GM12878 (cell line): Measurements from ENCODE around the gene DNAJC12. TPM values are rescaled to one million over a fixed set of nuclear protein-coding genes. Genes with fewer than 3 reads are reported as not detected.

ENCODE experiments used
- BCL11A ChIP-seq: IDR thresholded peaks from 2 replicates; pipeline ENCODE4 v1.6.1; 2011; ENCODE audit warnings: low read depth, low read length
- BMI1 ChIP-seq: fragments of 450-650 bp; IDR thresholded peaks from 2 replicates; pipeline ENCODE4 v1.6.1; 2016; ENCODE audit warnings: mild to moderate bottlenecking, moderate library complexity, borderline replicate concordance
- FOS ChIP-seq: IDR thresholded peaks from 3 replicates; pipeline ENCODE4 v1.6.1; 2011; ENCODE audit warnings: borderline replicate concordance; ENCODE audit not compliant: insufficient read length; ENCODE audit errors: extremely low read depth
- FOXM1 ChIP-seq: IDR thresholded peaks from 2 replicates; pipeline ENCODE4 v1.6.1; 2012; ENCODE audit warnings: low read depth, mild to moderate bottlenecking, inconsistent platforms, low read length, moderate library complexity
- KDM1A ChIP-seq: fragments of 200-600 bp; sonication (generic); IDR thresholded peaks from 2 replicates; pipeline ENCODE4 v1.6.1; 2016; ENCODE audit warnings: borderline replicate concordance
- NBN ChIP-seq: fragments of 450-650 bp; IDR thresholded peaks from 2 replicates; pipeline ENCODE4 v1.6.1; 2016
- NR2C1 ChIP-seq: fragments of 450-650 bp; IDR thresholded peaks from 2 replicates; pipeline ENCODE4 v1.6.1; 2017; ENCODE audit warnings: antibody characterized with exemption, mild to moderate bottlenecking, moderate library complexity
- POLR2AphosphoS2 ChIP-seq: IDR thresholded peaks from 2 replicates; pipeline ENCODE4 v1.6.1; 2011; ENCODE audit warnings: low read depth, mild to moderate bottlenecking, low read length, improper control_type of control experiment, moderate library complexity
- POU2F2 ChIP-seq: IDR thresholded peaks from 3 replicates; pipeline ENCODE4 v1.6.1; 2011; ENCODE audit warnings: low read depth, mild to moderate bottlenecking, low read length, borderline replicate concordance
- RBBP5 ChIP-seq: fragments of 200-600 bp; sonication (generic); conservative IDR thresholded peaks from 2 replicates; pipeline ENCODE4 v1.6.1; 2016
- RUNX3 ChIP-seq: IDR thresholded peaks from 2 replicates; pipeline ENCODE4 v1.6.1; 2012; ENCODE audit warnings: low read length, inconsistent platforms
- SIX5 ChIP-seq: IDR thresholded peaks from 2 replicates; pipeline ENCODE4 v1.6.1; 2011; ENCODE audit warnings: mild to moderate bottlenecking, low read depth, low read length, moderate library complexity; ENCODE audit not compliant: severe bottlenecking
- STAT1 ChIP-seq: fragments of 450-650 bp; conservative IDR thresholded peaks from 2 replicates; pipeline ENCODE4 v1.6.1; 2014; ENCODE audit warnings: antibody characterized with exemption, mild to moderate bottlenecking
- ZNF384 ChIP-seq: IDR thresholded peaks from 2 replicates; pipeline ENCODE4 v1.6.1; 2012; ENCODE audit warnings: low read depth, mild to moderate bottlenecking, low read length, improper control_type of control experiment, borderline replicate concordance
- ZZZ3 ChIP-seq: IDR thresholded peaks from 2 replicates; pipeline ENCODE4 v1.6.1; 2011; ENCODE audit warnings: low read depth; ENCODE audit not compliant: control insufficient read depth, insufficient read length
- polyA plus RNA-seq, 11 experiments: library from polyadenylated mRNA; depleted of rRNA in 4 of 11; unstranded in 6 of 11; stranded (reverse) in 5 of 11; fragments of >200 nt; fragmentation: Nextera tagmentation in 4 of 11; fragmentation: Illumina TruSeq in 1 of 11; extraction: Ambion mirVana in 4 of 11; extraction: Trizol in 1 of 11; gene quantifications; 1 replicate in 1 of 11; 2 replicates in 10 of 11; pipeline versions ENCODE4 v1.2.1 to v1.2.3, GENCODE V29; 2011 to 2016; ENCODE audit warnings: inconsistent platforms in 2 of 11, missing spikeins in 2 of 11, low read depth in 1 of 11
- total RNA-seq, 4 experiments: library from RNA; depleted of rRNA in 3 of 4; stranded (reverse); fragments of >200 nt in 3 of 4; fragmentation: Illumina TruSeq in 1 of 4; extraction: Trizol in 1 of 4; gene quantifications; 2 replicates each; pipeline versions ENCODE4 v1.2.1 to v1.2.3, GENCODE V29; 2013 to 2021
- TF ChIP-seq, protein P1 (sequence below): IDR thresholded peaks from 2 replicates; pipeline ENCODE4 v1.6.1; 2011; ENCODE audit warnings: borderline replicate concordance, low read depth, mild to moderate bottlenecking, moderate library complexity, low read length; ENCODE audit not compliant: insufficient read depth, poor library complexity, severe bottlenecking
- TF ChIP-seq, protein P2 (sequence below): fragments of 450-650 bp; IDR thresholded peaks from 2 replicates; pipeline ENCODE4 v1.6.1; 2018; ENCODE audit warnings: mild to moderate bottlenecking, low read depth, moderate library complexity; ENCODE audit not compliant: partially characterized antibody
- TF ChIP-seq, protein P3 (sequence below): fragments of 450-650 bp; IDR thresholded peaks from 2 replicates; pipeline ENCODE4 v1.6.1; 2017; ENCODE audit warnings: mild to moderate bottlenecking, moderate library complexity
- TF ChIP-seq, protein P4 (sequence below): fragments of 450-650 bp; IDR thresholded peaks from 2 replicates; pipeline ENCODE4 v1.6.1; 2018; ENCODE audit warnings: borderline replicate concordance, mild to moderate bottlenecking; ENCODE audit not compliant: partially characterized antibody

The DNAJC12 gene
- total and polyA plus RNA-seq, 10 of the 15 experiments (the other 5 are each of a cell fraction or from before 2014, with no cell fraction given) = 1.1 to 4.5 (median 3.0) TPM

DNA sequence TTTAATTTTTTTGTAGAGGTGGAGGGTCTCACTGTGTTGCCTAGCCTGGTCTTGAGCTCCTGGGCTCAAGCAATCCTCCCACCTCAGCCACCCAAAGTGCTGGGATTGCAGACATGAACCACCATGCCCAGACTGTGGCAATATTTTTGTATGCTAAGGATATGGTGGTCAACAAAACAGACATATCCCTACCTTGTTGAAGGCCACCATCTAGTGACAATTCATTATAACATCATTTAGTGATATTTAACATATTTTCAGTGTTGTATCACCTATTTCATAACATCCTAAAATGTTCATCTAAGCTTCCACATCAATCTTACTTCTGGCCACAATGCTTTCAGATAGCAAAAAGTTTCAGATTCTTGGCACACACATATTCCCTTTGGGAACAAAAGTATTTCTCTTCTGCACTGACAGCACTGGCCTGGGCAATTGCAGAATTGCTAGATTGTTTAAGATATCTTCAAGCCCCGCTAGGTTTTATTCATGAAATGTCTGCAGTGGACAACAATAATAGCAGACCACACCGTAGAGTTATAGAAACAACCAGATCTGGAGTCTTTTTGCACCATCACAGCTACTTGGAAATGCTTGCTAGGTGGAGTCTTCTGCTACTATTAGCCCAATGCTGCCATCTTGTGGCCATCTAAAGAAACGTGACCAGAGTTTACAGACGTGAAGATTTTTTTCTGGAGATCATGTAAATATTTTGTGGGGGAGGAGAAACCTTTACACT is 58.4 kb downstream of the DNAJC12 start (continued):
- TF ChIP-seq, protein P1, sequence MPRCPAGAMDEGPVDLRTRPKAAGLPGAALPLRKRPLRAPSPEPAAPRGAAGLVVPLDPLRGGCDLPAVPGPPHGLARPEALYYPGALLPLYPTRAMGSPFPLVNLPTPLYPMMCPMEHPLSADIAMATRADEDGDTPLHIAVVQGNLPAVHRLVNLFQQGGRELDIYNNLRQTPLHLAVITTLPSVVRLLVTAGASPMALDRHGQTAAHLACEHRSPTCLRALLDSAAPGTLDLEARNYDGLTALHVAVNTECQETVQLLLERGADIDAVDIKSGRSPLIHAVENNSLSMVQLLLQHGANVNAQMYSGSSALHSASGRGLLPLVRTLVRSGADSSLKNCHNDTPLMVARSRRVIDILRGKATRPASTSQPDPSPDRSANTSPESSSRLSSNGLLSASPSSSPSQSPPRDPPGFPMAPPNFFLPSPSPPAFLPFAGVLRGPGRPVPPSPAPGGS = no peak
- TF ChIP-seq BCL11A (no peak), POU2F2 (peak; percentile 44; the same call in 1 of the 3 replicates), ZNF384 (peak; percentile 66; the same call in 1 of the 2 replicates), RUNX3 (0 out of 2 replicates have a peak, but pooled peaks have one; percentile 21), RBBP5 (no peak), ZZZ3 (no peak), BMI1 (no peak), KDM1A (no peak), SIX5 (no peak), NR2C1 (no peak), POLR2AphosphoS2 (no peak), NBN (no peak), STAT1 (no peak), FOXM1 (peak; percentile 43; the same call in 1 of the 2 replicates), FOS (no peak)
- TF ChIP-seq, protein P2, sequence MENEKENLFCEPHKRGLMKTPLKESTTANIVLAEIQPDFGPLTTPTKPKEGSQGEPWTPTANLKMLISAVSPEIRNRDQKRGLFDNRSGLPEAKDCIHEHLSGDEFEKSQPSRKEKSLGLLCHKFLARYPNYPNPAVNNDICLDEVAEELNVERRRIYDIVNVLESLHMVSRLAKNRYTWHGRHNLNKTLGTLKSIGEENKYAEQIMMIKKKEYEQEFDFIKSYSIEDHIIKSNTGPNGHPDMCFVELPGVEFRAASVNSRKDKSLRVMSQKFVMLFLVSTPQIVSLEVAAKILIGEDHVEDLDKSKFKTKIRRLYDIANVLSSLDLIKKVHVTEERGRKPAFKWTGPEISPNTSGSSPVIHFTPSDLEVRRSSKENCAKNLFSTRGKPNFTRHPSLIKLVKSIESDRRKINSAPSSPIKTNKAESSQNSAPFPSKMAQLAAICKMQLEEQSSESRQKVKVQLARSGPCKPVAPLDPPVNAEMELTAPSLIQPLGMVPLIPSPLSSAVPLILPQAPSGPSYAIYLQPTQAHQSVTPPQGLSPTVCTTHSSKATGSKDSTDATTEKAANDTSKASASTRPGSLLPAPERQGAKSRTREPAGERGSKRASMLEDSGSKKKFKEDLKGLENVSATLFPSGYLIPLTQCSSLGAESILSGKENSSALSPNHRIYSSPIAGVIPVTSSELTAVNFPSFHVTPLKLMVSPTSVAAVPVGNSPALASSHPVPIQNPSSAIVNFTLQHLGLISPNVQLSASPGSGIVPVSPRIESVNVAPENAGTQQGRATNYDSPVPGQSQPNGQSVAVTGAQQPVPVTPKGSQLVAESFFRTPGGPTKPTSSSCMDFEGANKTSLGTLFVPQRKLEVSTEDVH = no peak
- TF ChIP-seq, protein P3, sequence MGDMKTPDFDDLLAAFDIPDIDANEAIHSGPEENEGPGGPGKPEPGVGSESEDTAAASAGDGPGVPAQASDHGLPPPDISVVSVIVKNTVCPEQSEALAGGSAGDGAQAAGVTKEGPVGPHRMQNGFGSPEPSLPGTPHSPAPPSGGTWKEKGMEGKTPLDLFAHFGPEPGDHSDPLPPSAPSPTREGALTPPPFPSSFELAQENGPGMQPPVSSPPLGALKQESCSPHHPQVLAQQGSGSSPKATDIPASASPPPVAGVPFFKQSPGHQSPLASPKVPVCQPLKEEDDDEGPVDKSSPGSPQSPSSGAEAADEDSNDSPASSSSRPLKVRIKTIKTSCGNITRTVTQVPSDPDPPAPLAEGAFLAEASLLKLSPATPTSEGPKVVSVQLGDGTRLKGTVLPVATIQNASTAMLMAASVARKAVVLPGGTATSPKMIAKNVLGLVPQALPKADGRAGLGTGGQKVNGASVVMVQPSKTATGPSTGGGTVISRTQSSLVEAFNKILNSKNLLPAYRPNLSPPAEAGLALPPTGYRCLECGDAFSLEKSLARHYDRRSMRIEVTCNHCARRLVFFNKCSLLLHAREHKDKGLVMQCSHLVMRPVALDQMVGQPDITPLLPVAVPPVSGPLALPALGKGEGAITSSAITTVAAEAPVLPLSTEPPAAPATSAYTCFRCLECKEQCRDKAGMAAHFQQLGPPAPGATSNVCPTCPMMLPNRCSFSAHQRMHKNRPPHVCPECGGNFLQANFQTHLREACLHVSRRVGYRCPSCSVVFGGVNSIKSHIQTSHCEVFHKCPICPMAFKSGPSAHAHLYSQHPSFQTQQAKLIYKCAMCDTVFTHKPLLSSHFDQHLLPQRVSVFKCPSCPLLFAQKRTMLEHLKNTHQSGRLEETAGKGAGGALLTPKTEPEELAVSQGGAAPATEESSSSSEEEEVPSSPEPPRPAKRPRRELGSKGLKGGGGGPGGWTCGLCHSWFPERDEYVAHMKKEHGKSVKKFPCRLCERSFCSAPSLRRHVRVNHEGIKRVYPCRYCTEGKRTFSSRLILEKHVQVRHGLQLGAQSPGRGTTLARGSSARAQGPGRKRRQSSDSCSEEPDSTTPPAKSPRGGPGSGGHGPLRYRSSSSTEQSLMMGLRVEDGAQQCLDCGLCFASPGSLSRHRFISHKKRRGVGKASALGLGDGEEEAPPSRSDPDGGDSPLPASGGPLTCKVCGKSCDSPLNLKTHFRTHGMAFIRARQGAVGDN = no peak
- TF ChIP-seq, protein P4, sequence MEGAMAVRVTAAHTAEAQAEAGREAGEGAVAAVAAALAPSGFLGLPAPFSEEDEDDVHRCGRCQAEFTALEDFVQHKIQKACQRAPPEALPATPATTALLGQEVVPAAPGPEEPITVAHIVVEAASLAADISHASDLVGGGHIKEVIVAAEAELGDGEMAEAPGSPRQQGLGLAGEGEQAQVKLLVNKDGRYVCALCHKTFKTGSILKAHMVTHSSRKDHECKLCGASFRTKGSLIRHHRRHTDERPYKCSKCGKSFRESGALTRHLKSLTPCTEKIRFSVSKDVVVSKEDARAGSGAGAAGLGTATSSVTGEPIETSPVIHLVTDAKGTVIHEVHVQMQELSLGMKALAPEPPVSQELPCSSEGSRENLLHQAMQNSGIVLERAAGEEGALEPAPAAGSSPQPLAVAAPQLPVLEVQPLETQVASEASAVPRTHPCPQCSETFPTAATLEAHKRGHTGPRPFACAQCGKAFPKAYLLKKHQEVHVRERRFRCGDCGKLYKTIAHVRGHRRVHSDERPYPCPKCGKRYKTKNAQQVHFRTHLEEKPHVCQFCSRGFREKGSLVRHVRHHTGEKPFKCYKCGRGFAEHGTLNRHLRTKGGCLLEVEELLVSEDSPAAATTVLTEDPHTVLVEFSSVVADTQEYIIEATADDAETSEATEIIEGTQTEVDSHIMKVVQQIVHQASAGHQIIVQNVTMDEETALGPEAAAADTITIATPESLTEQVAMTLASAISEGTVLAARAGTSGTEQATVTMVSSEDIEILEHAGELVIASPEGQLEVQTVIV = no peak
